Neural progenitor cell (in vitro differentiated cells): ENCODE results near the gene MAT1A. TPM values are rescaled to one million over a fixed set of nuclear protein-coding genes. Genes with fewer than 3 reads are reported as not detected.
A peak's percentile ranks its signal among the peaks of the same experiment; 100 is the strongest.

Source experiments
- DNase-seq: peaks from one replicate; pipeline ENCODE4 v3.0.0-alpha.2; 2016; ENCODE audit warnings: low spot score
- H2AFZ ChIP-seq: fragments of 200-600 bp; sonication (generic); replicated peaks from 2 replicates; pipeline ENCODE4 v1.6.1; 2016; ENCODE audit warnings: antibody characterized with exemption
- H3F3A ChIP-seq: fragments of 200-600 bp; sonication (generic); 2 replicates; pipeline ENCODE4 v1.6.1; 2016; ENCODE audit warnings: antibody characterized with exemption, low read depth
- H3K27ac ChIP-seq: fragments of 200-600 bp; sonication (generic); 2 replicates; pipeline ENCODE4 v1.5.1; 2016; ENCODE audit warnings: mild to moderate bottlenecking
- H3K27me3 ChIP-seq: fragments of 200-600 bp; sonication (generic); 2 replicates; pipeline ENCODE4 v1.6.1; 2016; ENCODE audit warnings: mild to moderate bottlenecking, moderate library complexity
- H3K36me3 ChIP-seq: fragments of 200-600 bp; sonication (generic); 2 replicates; pipeline ENCODE4 v1.5.1; 2016
- H3K4me1 ChIP-seq: fragments of 200-600 bp; sonication (generic); 2 replicates; pipeline ENCODE4 v1.6.1; 2016; ENCODE audit warnings: mixed run types
- H3K4me2 ChIP-seq: fragments of 200-600 bp; sonication (generic); 2 replicates; pipeline ENCODE4 v1.6.1; 2016
- H3K4me3 ChIP-seq: fragments of 200-600 bp; sonication (generic); 2 replicates; pipeline ENCODE4 v1.5.1; 2016
- H3K79me2 ChIP-seq: fragments of 200-600 bp; sonication (generic); 2 replicates; pipeline ENCODE4 v1.6.1; 2016; ENCODE audit warnings: low read depth
- H3K9ac ChIP-seq: fragments of 200-600 bp; sonication (generic); 2 replicates; pipeline ENCODE4 v1.6.1; 2016
- H3K9me3 ChIP-seq: fragments of 200-600 bp; sonication (generic); 2 replicates; pipeline ENCODE4 v1.5.1; 2016; ENCODE audit warnings: low read depth
- H4K20me1 ChIP-seq: fragments of 200-600 bp; sonication (generic); 2 replicates; pipeline ENCODE4 v1.6.1; 2016; ENCODE audit warnings: low read depth
- H3K27ac Mint-ChIP-seq: 3 replicates; pipeline ENCODE4 v1.8.0; 2021; ENCODE audit warnings: mixed read lengths
- H3K27me3 Mint-ChIP-seq: 2 replicates; pipeline ENCODE4 v1.8.0; 2022; ENCODE audit warnings: low read depth, mild to moderate bottlenecking, inconsistent platforms, moderate library complexity, mixed read lengths; ENCODE audit not compliant: insufficient read depth
- H3K36me3 Mint-ChIP-seq: 3 replicates; pipeline ENCODE4 v1.8.0; 2021; ENCODE audit warnings: mixed read lengths
- H3K4me1 Mint-ChIP-seq: 3 replicates; pipeline ENCODE4 v1.8.0; 2021; ENCODE audit warnings: mixed read lengths
- H3K4me3 Mint-ChIP-seq: 3 replicates; pipeline ENCODE4 v1.8.0; 2021; ENCODE audit warnings: mild to moderate bottlenecking, moderate library complexity, mixed read lengths
- H3K9me3 Mint-ChIP-seq: 3 replicates; pipeline ENCODE4 v1.8.0; 2020; ENCODE audit warnings: mixed read lengths
- EZH2 ChIP-seq: fragments of 200-600 bp; sonication (generic); IDR thresholded peaks from 2 replicates; pipeline ENCODE4 v1.6.1; 2017; ENCODE audit warnings: antibody characterized with exemption, mild to moderate bottlenecking, moderate library complexity
- EZH2phosphoT487 ChIP-seq: fragments of 200-600 bp; sonication (generic); IDR thresholded peaks from 2 replicates; pipeline ENCODE4 v1.6.1; 2017; ENCODE audit warnings: antibody characterized with exemption
- total RNA-seq: library from RNA; depleted of rRNA; stranded (reverse); fragments of >200 nt; gene quantifications from 2 replicates; pipeline ENCODE4 v1.2.3, GENCODE V29; 2015; ENCODE audit warnings: low replicate concordance
- TF ChIP-seq, protein P1 (sequence below): fragments of 200-600 bp; sonication (generic); IDR thresholded peaks from 2 replicates; pipeline ENCODE4 v1.5.1; 2017; ENCODE audit warnings: antibody characterized with exemption, mild to moderate bottlenecking

Gene MAT1A
- total RNA-seq, 1 donor from 2014 or later: not detected

DNA sequence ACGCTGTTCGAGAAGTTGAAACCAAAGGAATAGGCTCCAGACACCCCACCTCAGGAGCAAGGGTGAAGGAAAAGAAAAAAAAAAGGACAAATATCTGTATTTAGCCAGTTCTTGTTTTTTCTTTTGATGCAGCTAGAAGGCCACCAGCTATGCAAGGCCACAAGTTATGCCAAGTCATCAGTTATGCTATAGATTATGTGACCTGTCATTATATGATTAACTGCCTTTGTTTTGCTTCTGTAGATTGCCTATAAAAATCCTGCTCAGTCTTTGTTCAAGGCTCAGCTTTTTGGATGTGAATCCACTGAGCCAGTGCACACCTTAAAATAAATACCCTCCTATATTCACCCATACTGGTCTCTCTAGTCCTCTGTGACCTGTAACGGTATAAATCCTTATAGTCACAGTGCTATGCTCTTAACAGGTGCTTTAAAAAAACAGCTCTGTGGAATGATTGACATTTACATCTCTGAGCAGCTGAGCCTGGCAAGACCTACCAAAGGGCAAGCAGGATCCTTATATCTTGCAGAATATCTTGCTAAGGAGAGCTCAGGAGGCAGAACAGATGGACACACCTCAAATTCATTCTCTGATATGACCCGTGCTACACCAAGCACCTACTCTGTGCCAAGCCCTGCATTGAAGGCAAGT lies 20.4 kb downstream of the MAT1A start:
- no peak overlapping the region for H3K27ac ChIP-seq
- Mint-ChIP-seq H3K27ac (no peak overlapping the region), H3K4me3 (no peak overlapping the region), H3K4me1 (peaks cover 26% of the 10 kb centered on the region), H3K36me3 (no peaks in the 10 kb centered on the region), H3K27me3 (peaks cover 2% of the 10 kb centered on the region), H3K9me3 (peaks cover 8% of the 10 kb centered on the region)
- DNase-seq: no peak
- H3K79me2 ChIP-seq: no peaks in the 10 kb centered on the region
- no peak overlapping the region for H3K4me3 ChIP-seq
- H3K9ac ChIP-seq: no peak overlapping the region
- no peaks in the 10 kb centered on the region for H3K36me3 ChIP-seq
- TF ChIP-seq EZH2: no peak
- TF ChIP-seq, protein P1, sequence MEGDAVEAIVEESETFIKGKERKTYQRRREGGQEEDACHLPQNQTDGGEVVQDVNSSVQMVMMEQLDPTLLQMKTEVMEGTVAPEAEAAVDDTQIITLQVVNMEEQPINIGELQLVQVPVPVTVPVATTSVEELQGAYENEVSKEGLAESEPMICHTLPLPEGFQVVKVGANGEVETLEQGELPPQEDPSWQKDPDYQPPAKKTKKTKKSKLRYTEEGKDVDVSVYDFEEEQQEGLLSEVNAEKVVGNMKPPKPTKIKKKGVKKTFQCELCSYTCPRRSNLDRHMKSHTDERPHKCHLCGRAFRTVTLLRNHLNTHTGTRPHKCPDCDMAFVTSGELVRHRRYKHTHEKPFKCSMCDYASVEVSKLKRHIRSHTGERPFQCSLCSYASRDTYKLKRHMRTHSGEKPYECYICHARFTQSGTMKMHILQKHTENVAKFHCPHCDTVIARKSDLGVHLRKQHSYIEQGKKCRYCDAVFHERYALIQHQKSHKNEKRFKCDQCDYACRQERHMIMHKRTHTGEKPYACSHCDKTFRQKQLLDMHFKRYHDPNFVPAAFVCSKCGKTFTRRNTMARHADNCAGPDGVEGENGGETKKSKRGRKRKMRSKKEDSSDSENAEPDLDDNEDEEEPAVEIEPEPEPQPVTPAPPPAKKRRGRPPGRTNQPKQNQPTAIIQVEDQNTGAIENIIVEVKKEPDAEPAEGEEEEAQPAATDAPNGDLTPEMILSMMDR: no peak
- TF ChIP-seq EZH2phosphoT487: no peak
- H3F3A ChIP-seq: peaks cover 4% of the 10 kb centered on the region
- H3K4me1 ChIP-seq: peaks cover 16% of the 10 kb centered on the region
- H3K27me3 ChIP-seq: no peaks in the 10 kb centered on the region
- no peaks in the 10 kb centered on the region for H3K9me3 ChIP-seq
- H2AFZ ChIP-seq: no peak overlapping the region
- no peaks in the 10 kb centered on the region for H4K20me1 ChIP-seq
- no peak overlapping the region for H3K4me2 ChIP-seq

DNA sequence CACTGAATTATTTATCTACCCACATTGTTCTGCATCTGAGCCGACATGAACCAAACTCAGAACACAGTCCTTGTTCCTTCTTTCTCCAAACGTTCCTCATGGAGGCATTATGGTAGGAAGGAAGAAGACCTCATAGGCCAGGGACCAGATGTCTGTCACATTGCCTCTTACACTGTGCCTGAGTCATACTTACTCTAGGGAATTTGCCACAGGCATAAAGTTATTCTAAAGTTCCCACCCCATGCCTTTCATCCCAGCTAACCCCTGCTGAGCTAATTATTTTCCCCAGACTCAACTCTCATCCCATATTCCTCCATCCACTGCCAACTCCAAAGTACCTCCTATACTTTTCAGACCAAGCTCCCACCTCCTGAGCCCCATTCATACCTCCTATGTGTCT lies 21.2 kb downstream of the MAT1A start:
- no peaks in the 10 kb centered on the region for H3K27me3 ChIP-seq
- H3K36me3 Mint-ChIP-seq: no peaks in the 10 kb centered on the region
- no peak overlapping the region for H2AFZ ChIP-seq
- no peak overlapping the region for H3K27ac ChIP-seq
- H3K27ac Mint-ChIP-seq: no peak overlapping the region
- H3K36me3 ChIP-seq: no peaks in the 10 kb centered on the region
- peaks cover 26% of the 10 kb centered on the region for H3K4me1 Mint-ChIP-seq
- H3K27me3 Mint-ChIP-seq: peaks cover 2% of the 10 kb centered on the region
- H3K4me1 ChIP-seq: peaks cover 16% of the 10 kb centered on the region
- H3K9ac ChIP-seq: no peak overlapping the region
- H3K79me2 ChIP-seq: no peaks in the 10 kb centered on the region
- no peak overlapping the region for H3K4me2 ChIP-seq
- no peak overlapping the region for H3K4me3 Mint-ChIP-seq
- no peak for DNase-seq
- no peaks in the 10 kb centered on the region for H4K20me1 ChIP-seq
- peaks cover 8% of the 10 kb centered on the region for H3K9me3 Mint-ChIP-seq
- no peak overlapping the region for H3K4me3 ChIP-seq
- peaks cover 4% of the 10 kb centered on the region for H3F3A ChIP-seq
- no peaks in the 10 kb centered on the region for H3K9me3 ChIP-seq
- TF ChIP-seq EZH2: no peak
- TF ChIP-seq, protein P1: no peak
- no peak for TF ChIP-seq EZH2phosphoT487

DNA sequence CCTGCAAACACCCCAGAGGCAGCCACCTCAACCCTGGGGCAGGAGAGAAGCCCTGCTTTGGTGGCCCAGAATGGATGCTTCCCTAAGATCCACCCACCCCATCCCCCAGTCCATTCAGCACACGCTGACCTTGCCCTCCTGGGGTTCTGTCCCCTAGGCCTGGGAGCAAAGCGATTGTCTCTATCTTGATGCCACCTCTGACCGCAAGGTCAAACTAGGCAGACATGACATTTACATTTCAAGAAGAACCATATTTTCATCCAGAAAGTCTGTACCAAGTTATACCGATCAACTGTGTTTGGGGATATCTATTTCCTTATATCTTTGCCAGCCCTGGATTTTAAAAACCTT lies 23.0 kb downstream of the MAT1A start:
- Mint-ChIP-seq H3K4me1 (peaks cover 21% of the 10 kb centered on the region), H3K27ac (peak overlapping the region; percentile 89), H3K9me3 (peaks cover 8% of the 10 kb centered on the region), H3K27me3 (peaks cover 2% of the 10 kb centered on the region), H3K36me3 (no peaks in the 10 kb centered on the region), H3K4me3 (peak overlapping the region; percentile 40)
- peaks cover 4% of the 10 kb centered on the region for H3F3A ChIP-seq
- no peak for DNase-seq
- no peaks in the 10 kb centered on the region for H3K36me3 ChIP-seq
- peaks cover 16% of the 10 kb centered on the region for H3K4me1 ChIP-seq
- no peak overlapping the region for H3K9ac ChIP-seq
- no peak for TF ChIP-seq EZH2phosphoT487
- TF ChIP-seq, protein P1: no peak
- TF ChIP-seq EZH2: no peak
- no peak overlapping the region for H3K4me3 ChIP-seq
- no peaks in the 10 kb centered on the region for H4K20me1 ChIP-seq
- no peaks in the 10 kb centered on the region for H3K9me3 ChIP-seq
- no peaks in the 10 kb centered on the region for H3K27me3 ChIP-seq
- no peaks in the 10 kb centered on the region for H3K79me2 ChIP-seq
- peak overlapping the region; percentile 90 for H2AFZ ChIP-seq
- peak overlapping the region; percentile 43 for H3K4me2 ChIP-seq
- H3K27ac ChIP-seq: no peak overlapping the region
